T-cell (primary cell): ENCODE data around the gene CASR. TPM values are rescaled to one million over a fixed set of nuclear protein-coding genes. Genes with fewer than 3 reads are reported as not detected.
"Not testable (repeated sequence)": the region's sequence is repeated elsewhere in the genome, so short reads cannot be mapped to it uniquely, and the experiment has no call there.

Experiments
- ATAC-seq, 4 experiments: fragments of 200-7000 bp in 3 of 4; fragments of 150-1000 bp in 1 of 4; cut with Tn5 transposase; replicated peaks in 1 of 4; 1 replicate in 3 of 4; 2 replicates in 1 of 4; pipeline ENCODE4 v1.10.0; 2021; ENCODE audit warnings: moderate library complexity in 3 of 4, mild to moderate bottlenecking in 2 of 4, moderate number of reproducible peaks in 1 of 4
- CTCF ChIA-PET, 2 donors: fragments of 300-600 bp; sonication (Branson Sonifier 250); formaldehyde crosslinking; loops; one replicate each; lab custom pipeline; 2022; ENCODE audit warnings: antibody characterized with exemption in 2 of 2; lab: Charles Lee
- POLR2A ChIA-PET, 2 donors: fragments of 300-600 bp; sonication (Branson Sonifier 250); formaldehyde crosslinking; loops; one replicate each; lab custom pipeline; 2022; ENCODE audit warnings: antibody characterized with exemption in 2 of 2; lab: Charles Lee
- DNase-seq, 35 experiments: peaks; one replicate each; pipeline versions ENCODE4 v3.0.0 to v3.0.0-alpha.2; 2013 to 2023
- H3K27ac ChIP-seq: one replicate; pipeline ENCODE4 v1.5.1; 2013; ENCODE audit warnings: low read length
- H3K27me3 ChIP-seq, 2 experiments: replicated peaks in 1 of 2; 1 replicate in 1 of 2; 2 replicates in 1 of 2; pipeline versions ENCODE4 v1.6.1 to v1.7.0; 2013; ENCODE audit warnings: low read length in 1 of 2, mixed read lengths in 1 of 2; ENCODE audit not compliant: control insufficient read depth in 2 of 2, insufficient read depth in 2 of 2; ENCODE audit errors: extremely low read depth in 1 of 2
- H3K36me3 ChIP-seq, 2 donors: 1 replicate in 1 of 2; 2 replicates in 1 of 2; pipeline versions ENCODE4 v1.6.1 to v1.7.0; 2013; ENCODE audit warnings: low read length in 1 of 2; ENCODE audit not compliant: control insufficient read depth in 2 of 2, insufficient read depth in 1 of 2; ENCODE audit errors: extremely low read depth in 1 of 2
- H3K4me1 ChIP-seq, 2 experiments: 1 replicate in 1 of 2; 2 replicates in 1 of 2; pipeline versions ENCODE4 v1.6.1 to v1.7.0; 2013; ENCODE audit warnings: low read length in 2 of 2, mixed read lengths in 1 of 2; ENCODE audit not compliant: insufficient read depth in 2 of 2, control insufficient read depth in 1 of 2; ENCODE audit errors: extremely low read depth in 1 of 2
- H3K4me3 ChIP-seq, 2 donors: 1 replicate in 1 of 2; 2 replicates in 1 of 2; pipeline versions ENCODE4 v1.5.1 to v1.7.0; 2013; ENCODE audit warnings: mild to moderate bottlenecking in 2 of 2, low read length in 1 of 2, moderate library complexity in 1 of 2; ENCODE audit not compliant: control insufficient read depth in 1 of 2; ENCODE audit errors: extremely low read depth in 1 of 2
- H3K9me3 ChIP-seq: 2 replicates; pipeline ENCODE4 v1.7.0; 2013
- H3K27ac Mint-ChIP-seq, 2 donors: one replicate each; pipeline ENCODE4 v1.8.0; 2020 to 2021; ENCODE audit warnings: mild to moderate bottlenecking in 2 of 2, mixed read lengths in 2 of 2
- H3K27me3 Mint-ChIP-seq, 2 donors: one replicate each; pipeline ENCODE4 v1.8.0; 2021 to 2022; ENCODE audit warnings: mixed read lengths in 2 of 2
- H3K36me3 Mint-ChIP-seq: one replicate; pipeline ENCODE4 v1.8.0; 2021; ENCODE audit warnings: mixed read lengths
- H3K4me1 Mint-ChIP-seq, 3 donors: one replicate each; pipeline ENCODE4 v1.8.0; 2020 to 2022; ENCODE audit warnings: mixed read lengths in 3 of 3, mild to moderate bottlenecking in 1 of 3
- H3K4me3 Mint-ChIP-seq, 3 donors: one replicate each; pipeline ENCODE4 v1.8.0; 2020 to 2022; ENCODE audit warnings: mild to moderate bottlenecking in 3 of 3, mixed read lengths in 3 of 3, moderate library complexity in 3 of 3
- H3K9me3 Mint-ChIP-seq, 3 donors: one replicate each; pipeline ENCODE4 v1.8.0; 2020 to 2022; ENCODE audit warnings: mixed read lengths in 3 of 3
- WGBS: methylation state at CpG from one replicate; pipeline ENCODE4 v1.1.5; 2013; ENCODE audit warnings: missing lambda C conversion rate; ENCODE audit not compliant: insufficient coverage; 5-methylcytosine and 5-hydroxymethylcytosine counted together
- total RNA-seq, 35 experiments: library from RNA in 6 of 35; stranded (reverse) in 6 of 35; fragments of 120-200 nt in 1 of 35; gene quantifications; one replicate each; pipeline versions ENCODE4 v1.2.1 to v1.2.4 and lab custom pipeline; 2013 to 2026

The CASR gene
- total RNA-seq (under 1 TPM in 2 of 5 donors, not detected in 3; 0.03 to 0.21 TPM), total RNA-seq (lab: John Stamatoyannopoulos, UW) (0 to 0.89 (median 0.04) reads per million in 29 experiments)
- total RNA-seq (2013) = not detected

GRCh38 chr3:122183521-122183892, at the start of gene CASR:
Gene CASR (plus strand): TSS chr3:122183668. CDS start chr3:122254190, 70,522 bp downstream.
- no peak for ATAC-seq
- H3K27me3 ChIP-seq = peaks cover 10 to 16% of the 10 kb centered on the region in 2 experiments
- POLR2A ChIA-PET = no interaction called here

GRCh38 chr3:122146466-122146865, 37.0 kb upstream of the CASR start:
- no peaks in the 10 kb centered on the region for H3K36me3 Mint-ChIP-seq

More at GRCh38 chr3:122183521-122183892, at the start of gene CASR:
- H3K4me1 ChIP-seq = no peaks in the 10 kb centered on the region
- Mint-ChIP-seq H3K36me3 (no peaks in the 10 kb centered on the region), H3K27me3 (peaks cover 59 to 61% of the 10 kb centered on the region in 2 donors), H3K9me3 (no peaks in the 10 kb centered on the region), H3K27ac (peak within 1 kb of the TSS in 1 of 2 donors; percentile 70), H3K4me1 (peaks cover 6 to 10% (median 7%) of the 10 kb centered on the region in 3 donors), H3K4me3 (peak within 1 kb of the TSS; percentile 48 to 61 (median 53))
- H3K36me3 ChIP-seq = no peaks in the 10 kb centered on the region
- 20% methylated on average over 13 of the region's 14 CpGs for WGBS
- no peak within 1 kb of the TSS for H3K27ac ChIP-seq
- no peaks in the 10 kb centered on the region for H3K9me3 ChIP-seq
- no peak for DNase-seq
- no peak within 1 kb of the TSS for H3K4me3 ChIP-seq
- CTCF ChIA-PET = no interaction called here

GRCh38 chr3:122148941-122149627, 34.4 kb upstream of the CASR start:
- Histone ChIP-seq H3K27ac (no peak overlapping the region), H3K4me3 (no peak overlapping the region), H3K4me1 (no peaks in the 10 kb centered on the region), H3K9me3 (no peaks in the 10 kb centered on the region), H3K27me3 (peaks cover 0 to under 1% of the 10 kb centered on the region in 2 experiments), H3K36me3 (no peaks in the 10 kb centered on the region)
- peaks cover 0 to 2% of the 10 kb centered on the region in 2 donors for H3K27me3 Mint-ChIP-seq
- ATAC-seq (no peak), DNase-seq (no peak)
- ChIA-PET POLR2A (no interaction called here), CTCF (no interaction called here)
- H3K4me3 Mint-ChIP-seq = no peak overlapping the region
- no peaks in the 10 kb centered on the region for H3K4me1 Mint-ChIP-seq
- no peaks in the 10 kb centered on the region for H3K36me3 Mint-ChIP-seq
- peaks cover 0 to 3% (median 0%) of the 10 kb centered on the region in 3 donors for H3K9me3 Mint-ChIP-seq
- H3K27ac Mint-ChIP-seq = no peak overlapping the region
- WGBS = 50% methylated on average over 1 of the region's 2 CpGs

More at GRCh38 chr3:122146466-122146865, 37.0 kb upstream of the CASR start:
- POLR2A ChIA-PET = interaction anchor here in 1 of 2 donors (0.6 kb wide), 1 partner anchor 185 kb away, joined by 4 read pairs; no protein-coding TSS in a partner anchor
- Histone ChIP-seq H3K4me3 (no peak overlapping the region), H3K36me3 (no peaks in the 10 kb centered on the region), H3K27me3 (no peaks in the 10 kb centered on the region), H3K4me1 (no peaks in the 10 kb centered on the region), H3K9me3 (no peaks in the 10 kb centered on the region), H3K27ac (no peak overlapping the region)
- no peaks in the 10 kb centered on the region for H3K9me3 Mint-ChIP-seq
- no peaks in the 10 kb centered on the region for H3K4me1 Mint-ChIP-seq
- no peak overlapping the region for H3K4me3 Mint-ChIP-seq
- no peak overlapping the region for H3K27ac Mint-ChIP-seq
- H3K27me3 Mint-ChIP-seq = peaks cover 9% of the 10 kb centered on the region in 2 donors
- no peak for DNase-seq
- no peak for ATAC-seq
- CTCF ChIA-PET = no interaction called here
- 47% methylated on average over 3 of the region's 3 CpGs for WGBS

- H3K36me3 Mint-ChIP-seq = no peaks in the 10 kb centered on the region
- CTCF ChIA-PET = no interaction called here
- H3K27ac Mint-ChIP-seq = no peak overlapping the region
- no peak overlapping the region for H3K4me3 Mint-ChIP-seq
- peaks cover 11 to 25% (median 13%) of the 10 kb centered on the region in 3 donors for H3K9me3 Mint-ChIP-seq
- Histone ChIP-seq H3K9me3 (no peaks in the 10 kb centered on the region), H3K4me1 (no peaks in the 10 kb centered on the region), H3K27ac (no peak overlapping the region), H3K27me3 (peaks cover 0 to 3% of the 10 kb centered on the region in 2 experiments), H3K36me3 (no peaks in the 10 kb centered on the region), H3K4me3 (no peak overlapping the region)
- POLR2A ChIA-PET = no interaction called here
- peaks cover 0 to 2% of the 10 kb centered on the region in 2 donors for H3K27me3 Mint-ChIP-seq
- no peaks in the 10 kb centered on the region for H3K4me1 Mint-ChIP-seq
- no peak for ATAC-seq
- WGBS = 100% methylated on average over 1 of the region's 2 CpGs
- no peak for DNase-seq
Observed at GRCh38 chr3:122151480-122151879, 32.0 kb upstream of the CASR start.

GRCh38 chr3:122164983-122165382, 18.5 kb upstream of the CASR start:
- WGBS = no CpG with 5 or more reads among the region's 31 CpGs
- H3K4me3 ChIP-seq, H3K36me3 Mint-ChIP-seq, POLR2A ChIA-PET, H3K9me3 ChIP-seq, H3K4me1 ChIP-seq, H3K4me3 Mint-ChIP-seq, H3K27ac Mint-ChIP-seq, H3K36me3 ChIP-seq, H3K27ac ChIP-seq, ATAC-seq, H3K27me3 ChIP-seq, DNase-seq, CTCF ChIA-PET, H3K27me3 Mint-ChIP-seq, H3K4me1 Mint-ChIP-seq: not testable (repeated sequence)
- H3K9me3 Mint-ChIP-seq = peaks cover 3 to 16% (median 12%) of the 10 kb centered on the region in 3 donors

- Histone ChIP-seq H3K4me1 (no peaks in the 10 kb centered on the region), H3K27ac (no peak overlapping the region), H3K36me3 (no peaks in the 10 kb centered on the region), H3K4me3 (no peak overlapping the region), H3K9me3 (no peaks in the 10 kb centered on the region), H3K27me3 (peaks cover 0 to 9% of the 10 kb centered on the region in 2 experiments)
- ChIA-PET CTCF (interaction anchor here in 1 of 2 donors (0.6 kb wide), 1 partner anchor 209 kb away, joined by 7 read pairs; no protein-coding TSS in a partner anchor), POLR2A (no interaction called here)
- Mint-ChIP-seq H3K4me1 (no peaks in the 10 kb centered on the region), H3K4me3 (no peak overlapping the region), H3K27ac (no peak overlapping the region), H3K36me3 (no peaks in the 10 kb centered on the region), H3K9me3 (peaks cover 3 to 8% (median 6%) of the 10 kb centered on the region in 3 donors), H3K27me3 (peaks cover 5 to 8% of the 10 kb centered on the region in 2 donors)
- DNase-seq (no peak), ATAC-seq (no peak)
Observed at GRCh38 chr3:122167630-122168029, 15.8 kb upstream of the CASR start.
